Subcutaneous adipose tissue (tissue), 4 donors: Measurements from ENCODE around the gene VPS8. TPM values are rescaled to one million over a fixed set of nuclear protein-coding genes. Genes with fewer than 3 reads are reported as not detected.

ENCODE experiments used
- CTCF ChIP-seq: fragments of 450-650 bp; IDR thresholded peaks from one replicate; pipeline ENCODE4 v1.5.1; 2016; ENCODE audit warnings: low read depth, mild to moderate bottlenecking, control low read depth, antibody characterized with exemption, moderate library complexity
- total RNA-seq, 4 donors: library from RNA; depleted of rRNA; stranded (reverse); fragments of >200 nt; gene quantifications; one replicate each; pipeline ENCODE4 v1.1.0, GENCODE V29; 2016

Gene VPS8
- total RNA-seq, 4 donors from 2014 or later, result 60.3 to 89.4 (median 66.2) TPM

DNA sequence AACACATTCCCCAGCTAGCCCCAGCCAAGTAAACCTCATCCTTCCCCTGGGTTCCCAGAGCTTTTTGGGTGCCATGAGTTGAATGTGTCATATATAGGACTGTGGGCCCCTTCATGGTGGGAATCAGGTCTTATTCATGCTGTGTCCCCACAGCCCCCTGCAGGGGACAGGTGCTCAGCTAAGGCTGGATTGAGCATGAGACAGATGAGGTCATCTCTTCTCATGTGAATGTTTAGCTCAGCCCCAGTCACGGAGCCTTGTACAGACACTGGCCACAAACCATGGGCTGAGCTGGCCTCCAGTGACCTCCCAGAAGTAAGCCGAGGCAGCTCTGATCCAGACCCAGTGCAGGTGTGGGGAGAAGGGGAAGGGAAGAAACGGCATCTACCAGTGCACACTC is 270.2 kb downstream of the VPS8 start:
- TF ChIP-seq CTCF, result no peak

DNA sequence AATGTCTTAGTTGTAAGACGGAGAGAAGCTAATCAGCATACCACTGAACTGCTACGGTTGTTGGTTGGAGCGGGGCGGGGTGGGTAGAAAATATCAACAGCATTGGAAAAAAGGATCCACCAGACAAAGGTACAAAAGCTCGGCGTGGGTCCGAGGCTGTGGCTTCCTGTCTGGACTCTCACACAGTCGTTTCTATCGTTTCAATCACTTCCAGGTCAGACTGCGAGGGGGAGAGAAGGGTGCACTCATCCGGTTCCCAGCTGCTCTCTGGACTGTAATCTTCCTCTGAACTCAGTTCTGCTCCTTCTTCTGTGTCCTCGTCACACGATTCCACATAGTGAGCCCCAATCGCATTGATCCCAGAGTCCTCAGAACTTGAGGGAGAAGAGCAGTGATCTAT is 270.9 kb downstream of the VPS8 start:
- no peak for TF ChIP-seq CTCF

DNA sequence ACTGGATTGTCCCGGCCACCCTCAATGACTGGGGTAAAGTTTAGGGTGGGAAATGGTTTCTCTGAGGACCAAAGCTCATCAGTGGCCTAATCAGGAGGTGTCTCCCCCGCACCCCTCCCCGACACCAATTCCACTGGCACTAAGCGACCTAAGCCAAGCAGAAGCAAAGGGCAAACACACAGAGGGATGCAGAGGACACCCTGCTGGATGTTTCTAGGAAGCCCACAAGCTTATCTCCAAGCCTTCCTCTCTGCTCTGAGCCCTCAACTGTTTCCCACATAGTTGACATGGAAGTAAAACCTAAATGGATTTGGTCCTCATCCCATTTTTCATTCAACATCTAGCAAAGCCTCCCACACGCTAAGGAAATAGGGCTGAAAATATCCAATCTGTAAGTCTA is 272.4 kb downstream of the VPS8 start:
- no peak for TF ChIP-seq CTCF

- no peak for TF ChIP-seq CTCF
Measured at GRCh38 chr3:185084901-185085300, 272.9 kb downstream of the VPS8 start.

DNA sequence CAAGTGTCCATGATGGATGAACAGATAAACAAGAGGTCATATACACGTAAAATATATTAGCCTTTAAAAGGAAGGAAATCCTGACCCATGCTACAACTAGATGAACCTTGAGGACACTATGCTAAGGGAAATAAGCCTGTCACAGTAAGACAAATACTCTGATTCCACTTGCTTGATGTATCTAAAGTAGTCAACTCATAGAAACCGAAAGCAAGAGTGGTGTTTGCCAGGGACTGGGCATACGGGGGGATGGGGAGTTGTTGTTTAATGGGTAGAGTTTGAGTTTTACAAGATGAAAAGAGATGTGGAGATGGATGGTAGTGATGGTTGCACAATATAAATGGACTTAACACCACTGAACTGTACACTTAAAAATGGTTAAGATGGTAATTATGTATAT is 275.5 kb downstream of the VPS8 start:
- TF ChIP-seq CTCF, result no peak

DNA sequence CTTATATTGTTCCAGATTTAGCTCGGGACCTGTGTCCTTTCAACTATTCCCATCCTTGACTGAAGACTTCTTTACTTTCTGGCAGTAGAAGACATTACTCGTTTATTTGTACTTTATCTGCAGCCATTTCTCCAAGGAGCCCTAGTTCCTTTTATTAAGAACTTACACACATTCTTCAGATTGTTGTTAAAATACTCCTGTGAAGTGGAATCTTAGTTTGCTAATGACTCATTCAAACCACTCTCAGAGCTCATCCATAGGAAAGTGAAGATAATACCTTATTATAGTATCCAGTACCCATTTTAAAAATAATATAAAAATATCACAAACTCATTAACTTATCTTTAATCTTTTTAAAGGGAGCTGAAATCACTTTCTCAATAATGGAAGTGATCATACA is 277.4 kb downstream of the VPS8 start:
- TF ChIP-seq CTCF, result no peak

GRCh38 chr3:185089751-185090150 is 277.8 kb downstream of the VPS8 start:
- no peak for TF ChIP-seq CTCF

- no peak for TF ChIP-seq CTCF
Measured at GRCh38 chr3:185090811-185091210, 278.8 kb downstream of the VPS8 start.
